ENCODE data around the gene FAM131B.
"Not testable (repeated sequence)": the region's sequence is repeated elsewhere in the genome, so short reads cannot be mapped to it uniquely, and the experiment has no call there.

The FAM131B gene

DNA sequence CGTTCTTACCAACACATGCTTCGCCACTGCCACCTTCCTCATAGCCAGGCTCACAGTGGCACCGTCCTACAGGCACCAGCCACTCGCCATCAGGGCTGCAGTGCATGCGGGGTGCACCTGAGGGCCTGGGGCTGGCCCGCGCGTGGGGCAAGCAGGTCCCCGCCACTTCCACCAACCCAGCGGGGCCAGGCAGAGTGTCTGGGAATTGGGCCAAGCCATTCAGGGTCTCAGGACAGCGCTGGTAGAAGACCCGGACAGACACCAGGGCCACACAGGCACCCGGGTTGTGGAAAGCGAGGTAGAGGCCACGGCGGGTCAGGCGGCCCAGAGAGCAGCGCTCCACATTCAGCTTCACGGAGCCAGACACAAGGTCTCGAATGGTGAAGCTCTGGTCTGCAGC is 37.1 kb upstream of the FAM131B start:
- in situ Hi-C loops (cut with HindIII; ENCODE audit: low pct_unique_long_range_greater_than_20kb, low sequenced_read_pairs) = no loop called here
- no peak for DNase-seq (ENCODE audit: low read depth in 1 of 2, low spot score in 1 of 2)
- TF ChIP-seq JUND (IDR thresholded peaks at IDR 0.05; ENCODE audit: low read depth) = no peak

DNA sequence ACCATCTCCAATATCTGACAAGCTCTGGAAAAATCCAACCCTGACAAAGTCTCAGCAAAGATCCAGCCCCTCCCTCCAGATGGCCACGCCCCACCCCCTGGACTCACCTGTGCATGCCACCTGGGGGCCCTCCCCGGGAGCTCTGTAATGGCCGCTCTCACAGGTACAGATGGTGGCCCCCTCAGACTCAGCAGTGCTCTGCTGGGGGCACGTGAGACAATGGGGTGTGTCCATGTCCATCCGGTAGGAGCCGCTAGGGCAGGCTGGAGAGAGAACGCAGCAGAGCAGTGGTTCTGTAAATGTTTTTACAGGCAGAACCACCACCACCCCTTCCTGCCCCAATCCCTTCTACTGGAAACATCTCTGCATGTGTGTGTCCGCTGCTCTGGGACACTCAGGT is 36.6 kb upstream of the FAM131B start:
- DNase-seq (ENCODE audit: low read depth in 1 of 2, low spot score in 1 of 2) = no peak
- no peak for TF ChIP-seq JUND (IDR thresholded peaks at IDR 0.05; ENCODE audit: low read depth)
- in situ Hi-C loops (cut with HindIII; ENCODE audit: low pct_unique_long_range_greater_than_20kb, low sequenced_read_pairs) = no loop called here

DNA sequence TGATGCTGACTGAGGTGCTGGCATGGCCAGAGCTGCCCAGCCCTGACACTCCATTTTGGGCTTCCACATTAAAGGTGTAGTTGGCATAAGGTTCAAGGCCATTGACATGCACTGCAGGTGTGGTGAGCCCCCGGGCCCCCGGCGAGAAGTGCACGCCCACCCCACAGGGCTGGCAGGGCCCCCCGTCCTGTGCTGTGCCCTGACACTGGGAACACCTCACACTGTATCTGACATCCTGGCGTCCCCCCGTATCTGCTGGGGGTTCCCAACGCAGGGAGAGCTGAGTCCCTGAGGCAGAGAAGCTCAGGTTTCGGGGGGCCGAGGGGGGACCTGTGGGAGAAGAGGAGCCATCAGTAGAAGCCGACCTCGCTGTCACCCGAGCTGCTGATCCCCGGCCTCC is 36.1 kb upstream of the FAM131B start:
- no peak for DNase-seq (ENCODE audit: low read depth in 1 of 2, low spot score in 1 of 2)
- no peak for TF ChIP-seq JUND (IDR thresholded peaks at IDR 0.05; ENCODE audit: low read depth)
- in situ Hi-C loops (cut with HindIII; ENCODE audit: low pct_unique_long_range_greater_than_20kb, low sequenced_read_pairs) = no loop called here

DNA sequence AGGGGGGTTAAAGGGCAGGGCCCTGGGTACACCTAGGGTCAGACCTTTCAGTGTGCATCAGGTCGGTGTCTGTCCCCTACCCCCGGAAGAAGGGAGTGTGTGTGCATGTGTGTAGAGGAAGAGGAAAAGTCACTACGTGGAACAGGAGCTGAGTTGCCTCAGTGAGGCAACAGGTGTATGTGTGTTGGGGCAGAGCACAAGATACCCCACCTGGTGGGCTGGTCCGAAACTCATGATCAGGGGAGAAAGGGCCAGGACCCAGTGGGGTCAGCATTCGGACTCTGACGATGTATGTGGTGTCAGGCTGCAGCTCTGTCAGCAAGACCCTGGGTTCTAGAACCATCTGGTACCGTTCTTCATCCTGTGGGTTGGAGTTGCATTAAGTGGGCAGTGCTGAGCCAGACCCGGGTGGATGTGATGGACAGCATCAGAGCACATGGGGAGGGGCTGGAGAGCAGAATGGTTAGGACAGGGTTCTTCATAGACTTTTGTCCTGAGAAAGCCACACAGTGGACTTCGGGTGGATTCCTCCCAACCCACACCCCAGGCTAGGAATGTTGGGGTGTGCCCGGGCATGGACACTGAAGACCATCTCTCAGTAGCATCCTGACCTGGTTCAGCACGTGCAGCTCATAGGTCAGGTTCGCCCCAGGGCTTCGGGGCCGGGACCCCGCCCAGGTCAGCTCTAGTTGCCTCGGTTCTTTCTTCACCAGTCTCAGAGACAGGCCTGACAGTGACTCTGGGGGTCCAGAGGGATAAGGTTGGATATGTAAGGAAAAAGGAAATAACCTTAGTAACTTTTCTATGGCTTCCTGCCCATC is 35.4 kb upstream of the FAM131B start:
- no peak for DNase-seq (ENCODE audit: low read depth in 1 of 2, low spot score in 1 of 2)
- TF ChIP-seq JUND (IDR thresholded peaks at IDR 0.05; ENCODE audit: low read depth) = no peak
- in situ Hi-C loops (cut with HindIII; ENCODE audit: low pct_unique_long_range_greater_than_20kb, low sequenced_read_pairs) = no loop called here

DNA sequence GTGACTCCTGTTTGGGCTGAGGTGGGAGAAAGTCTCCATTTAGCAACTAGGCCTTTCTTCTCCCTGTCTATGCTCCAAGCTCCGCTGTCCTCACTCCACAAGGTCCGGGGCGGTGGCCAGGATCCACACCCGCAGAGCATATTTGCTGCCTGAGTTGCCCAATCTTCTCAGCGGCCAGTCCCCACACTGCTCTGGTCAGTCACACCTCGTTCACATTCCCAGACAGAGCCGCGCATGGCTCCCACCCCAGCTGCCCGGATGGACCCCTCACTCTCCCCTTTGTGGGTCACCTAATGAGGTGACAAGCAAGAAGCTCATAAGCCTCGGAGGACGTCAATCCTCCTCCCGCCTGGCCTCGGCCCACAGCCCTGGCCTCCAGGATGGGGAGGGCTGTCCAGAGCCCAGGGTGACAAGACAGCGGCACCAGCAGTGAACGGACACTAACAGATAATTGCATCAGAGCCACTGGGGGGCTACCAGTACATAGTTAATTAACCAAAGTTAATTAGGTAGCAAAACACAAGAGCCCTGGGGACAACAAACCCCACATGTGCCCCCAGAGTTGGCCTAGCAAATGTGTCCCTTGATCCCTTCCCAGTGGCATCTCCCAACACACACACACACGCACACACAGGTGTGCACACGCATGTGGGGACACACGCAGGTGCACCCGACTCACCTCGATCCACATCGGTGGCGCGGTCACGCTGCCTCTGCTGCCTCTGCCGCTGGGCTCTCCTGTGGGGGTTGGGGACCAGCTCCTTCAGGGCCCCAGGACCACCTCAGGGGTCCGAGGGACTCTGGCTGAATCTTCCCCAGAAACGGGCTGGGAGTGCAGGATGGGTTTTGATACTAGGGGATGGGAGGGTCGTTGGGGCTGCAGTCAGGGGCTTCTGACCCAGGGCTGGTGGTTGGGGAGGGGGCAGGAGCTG is 34.4 kb upstream of the FAM131B start:
- no peak for DNase-seq (ENCODE audit: low read depth in 1 of 2, low spot score in 1 of 2)
- no peak for TF ChIP-seq JUND (IDR thresholded peaks at IDR 0.05; ENCODE audit: low read depth)
- in situ Hi-C loops (cut with HindIII; ENCODE audit: low pct_unique_long_range_greater_than_20kb, low sequenced_read_pairs) = no loop called here

DNA sequence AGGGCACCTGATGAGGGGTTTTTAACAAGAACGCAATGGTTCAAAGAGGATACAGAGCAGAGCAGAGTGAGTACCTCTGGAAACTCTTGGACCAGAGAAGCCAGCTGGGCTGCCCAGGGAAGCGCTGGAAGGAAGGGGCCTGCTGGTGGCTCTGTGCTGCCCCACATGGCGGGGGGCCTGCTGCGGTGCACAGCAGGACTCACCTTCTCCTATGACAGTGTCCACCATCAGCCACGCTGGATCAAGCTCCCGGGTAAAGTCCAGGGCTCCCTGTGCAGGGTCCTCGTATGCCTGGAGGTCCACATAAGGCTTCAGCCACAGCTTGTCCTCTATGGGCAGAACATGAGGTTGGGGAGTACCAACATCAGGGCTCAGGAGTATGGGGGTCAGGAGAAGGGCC is 33.7 kb upstream of the FAM131B start:
- no peak for TF ChIP-seq JUND (IDR thresholded peaks at IDR 0.05; ENCODE audit: low read depth)
- no peak for DNase-seq (ENCODE audit: low read depth in 1 of 2, low spot score in 1 of 2)
- in situ Hi-C loops (cut with HindIII; ENCODE audit: low pct_unique_long_range_greater_than_20kb, low sequenced_read_pairs) = no loop called here

DNA sequence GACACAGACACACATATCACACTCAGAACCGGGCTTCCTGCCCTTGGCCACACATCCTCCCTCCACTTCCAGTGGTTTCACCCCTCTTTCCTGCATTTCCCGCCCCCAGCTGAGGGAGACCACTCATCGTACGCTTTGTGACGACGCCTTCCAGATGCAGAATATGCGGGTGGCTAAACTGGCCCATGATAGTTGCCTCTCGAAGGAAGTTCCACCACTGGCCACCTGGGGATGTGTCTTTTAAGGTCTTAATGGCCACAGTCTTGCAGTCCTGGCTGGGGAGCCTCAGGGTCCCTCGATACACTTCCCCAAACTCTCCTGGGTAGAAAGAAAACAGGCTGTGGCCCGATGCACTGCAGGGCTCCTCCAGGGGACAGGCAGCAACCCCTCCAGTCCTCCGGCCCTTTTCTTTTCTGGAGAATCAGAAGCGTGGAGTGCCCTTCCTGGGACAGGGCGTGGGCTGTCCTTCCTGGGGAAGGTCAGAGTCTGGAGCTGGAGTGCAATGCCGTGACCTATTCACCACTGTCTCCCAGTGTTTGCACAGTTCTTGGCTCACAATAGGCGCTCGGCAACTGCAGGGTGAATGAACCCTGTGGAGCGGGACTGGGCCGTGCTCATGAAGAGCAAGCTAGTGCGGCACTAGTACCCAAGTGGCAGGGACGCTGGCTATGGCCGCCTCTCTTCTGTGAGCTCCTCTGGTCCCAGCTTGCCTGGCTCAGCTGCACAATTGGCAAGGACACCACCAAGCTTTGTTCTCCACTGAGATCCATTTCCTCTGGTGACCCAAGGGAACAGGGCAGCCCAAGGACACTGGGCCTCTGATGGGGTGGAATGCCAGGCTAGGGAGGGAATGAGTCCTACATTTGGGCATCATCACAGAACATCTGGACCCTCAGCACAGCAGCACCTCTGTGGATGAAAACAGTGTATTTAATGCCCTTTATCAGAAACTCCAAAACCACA is 33.0 kb upstream of the FAM131B start:
- in situ Hi-C loops (cut with HindIII; ENCODE audit: low pct_unique_long_range_greater_than_20kb, low sequenced_read_pairs) = no loop called here
- no peak for DNase-seq (ENCODE audit: low read depth in 1 of 2, low spot score in 1 of 2)
- TF ChIP-seq JUND (IDR thresholded peaks at IDR 0.05; ENCODE audit: low read depth) = no peak

DNA sequence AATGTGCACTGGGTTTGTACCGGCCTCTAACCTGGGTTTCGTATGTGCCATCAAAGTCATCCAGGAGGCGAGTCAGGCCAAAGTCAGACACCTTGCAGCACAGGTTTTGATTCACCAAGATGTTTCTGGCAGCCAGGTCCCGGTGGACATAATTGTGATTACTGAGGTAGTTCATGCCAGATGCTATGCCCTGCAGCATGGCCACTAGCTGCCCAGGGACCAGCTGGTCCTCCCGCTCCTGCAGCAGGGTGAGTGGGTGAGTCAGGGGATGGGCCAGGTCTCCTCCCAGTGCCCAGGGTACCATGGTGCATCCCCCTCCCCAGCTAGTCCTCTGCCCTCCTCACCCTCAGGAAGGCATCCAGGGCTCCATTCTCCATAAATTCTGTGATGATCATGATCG is 32.3 kb upstream of the FAM131B start:
- TF ChIP-seq JUND (IDR thresholded peaks at IDR 0.05; ENCODE audit: low read depth) = no peak
- in situ Hi-C loops (cut with HindIII; ENCODE audit: low pct_unique_long_range_greater_than_20kb, low sequenced_read_pairs) = no loop called here
- DNase-seq (ENCODE audit: low read depth in 1 of 2, low spot score in 1 of 2) = no peak

DNA sequence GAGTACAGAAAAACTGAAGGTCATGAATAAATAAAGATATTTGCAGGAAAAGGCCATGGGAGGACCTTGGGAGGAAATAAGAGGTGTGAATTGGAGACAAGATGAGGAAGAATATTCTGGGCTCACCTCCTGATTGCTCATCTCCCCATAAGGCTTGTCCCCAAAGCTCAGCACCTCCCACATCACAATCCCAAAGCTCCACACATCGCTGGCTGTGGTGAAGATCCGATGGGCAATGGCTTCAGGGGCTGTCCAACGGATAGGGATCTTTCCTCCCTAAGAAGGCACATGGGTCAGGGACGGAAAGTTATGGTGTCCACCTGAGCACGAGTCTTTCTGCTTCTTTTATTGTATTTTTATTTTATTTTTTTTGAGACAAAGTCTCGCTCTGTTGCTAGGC is 31.6 kb upstream of the FAM131B start:
- TF ChIP-seq JUND (IDR thresholded peaks at IDR 0.05; ENCODE audit: low read depth) = no peak
- DNase-seq (ENCODE audit: low read depth in 1 of 2, low spot score in 1 of 2) = no peak
- in situ Hi-C loops (cut with HindIII; ENCODE audit: low pct_unique_long_range_greater_than_20kb, low sequenced_read_pairs) = no loop called here

DNA sequence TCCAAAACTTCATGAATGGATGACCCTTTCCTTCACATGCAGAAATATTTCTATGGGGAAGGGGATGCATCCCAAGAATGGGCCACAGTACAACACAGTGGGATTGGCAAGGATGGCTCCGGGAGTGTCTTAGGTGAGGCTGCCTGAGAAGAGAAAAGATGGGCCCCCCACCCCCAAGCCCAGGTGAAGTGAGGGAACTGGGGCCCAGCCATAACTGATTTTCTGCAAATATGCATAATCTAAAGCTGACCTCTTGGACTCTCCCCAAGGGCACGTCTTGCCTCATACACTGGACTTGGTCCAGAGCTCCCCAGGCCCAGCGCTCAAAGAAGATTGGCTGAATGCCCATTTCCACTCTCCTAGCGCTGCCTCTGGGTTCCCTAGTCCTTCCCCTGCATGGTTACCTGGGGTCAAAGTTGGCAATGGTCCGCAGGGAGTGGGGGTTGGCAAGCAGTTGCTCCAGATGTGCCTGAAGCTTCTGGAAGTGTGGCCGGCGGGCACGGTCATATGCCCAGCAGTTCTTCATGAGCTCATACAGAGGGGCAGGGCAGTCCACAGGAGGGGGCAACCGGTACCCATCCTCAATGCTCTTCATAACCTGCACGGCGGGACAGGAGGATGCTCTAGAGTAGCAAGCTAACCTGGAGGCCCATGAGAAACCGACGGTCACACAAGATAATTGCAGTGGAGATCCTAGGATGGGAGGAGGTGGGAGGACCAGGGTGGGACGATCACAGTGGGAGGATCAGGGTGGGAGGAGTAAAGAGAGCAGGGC is 30.9 kb upstream of the FAM131B start:
- TF ChIP-seq JUND (IDR thresholded peaks at IDR 0.05; ENCODE audit: low read depth) = no peak
- no peak for DNase-seq (ENCODE audit: low read depth in 1 of 2, low spot score in 1 of 2)
- in situ Hi-C loops (cut with HindIII; ENCODE audit: low pct_unique_long_range_greater_than_20kb, low sequenced_read_pairs) = no loop called here

DNA sequence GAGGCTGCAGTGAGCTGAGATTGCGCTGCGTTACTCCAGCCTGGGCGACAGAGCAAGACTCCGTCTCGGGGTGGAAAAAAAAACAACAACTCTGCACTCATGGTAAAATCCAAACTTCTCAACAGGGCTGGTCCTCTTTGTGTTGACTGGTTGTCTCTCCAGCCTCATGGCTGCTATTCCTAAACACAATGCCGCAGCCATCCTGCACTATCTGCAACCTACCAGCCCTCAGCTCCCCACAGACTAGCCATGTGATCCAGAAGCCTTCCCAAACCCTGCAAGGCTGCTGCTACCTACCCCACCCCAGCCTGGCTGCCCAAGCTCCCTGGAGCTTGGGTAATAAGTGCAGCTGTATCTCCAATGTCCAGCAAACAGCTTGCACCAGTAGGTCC is 30.4 kb upstream of the FAM131B start:
- in situ Hi-C loops (cut with HindIII; ENCODE audit: low pct_unique_long_range_greater_than_20kb, low sequenced_read_pairs) = no loop called here
- TF ChIP-seq JUND (IDR thresholded peaks at IDR 0.05; ENCODE audit: low read depth) = no peak
- DNase-seq (ENCODE audit: low read depth in 1 of 2, low spot score in 1 of 2) = no peak

DNA sequence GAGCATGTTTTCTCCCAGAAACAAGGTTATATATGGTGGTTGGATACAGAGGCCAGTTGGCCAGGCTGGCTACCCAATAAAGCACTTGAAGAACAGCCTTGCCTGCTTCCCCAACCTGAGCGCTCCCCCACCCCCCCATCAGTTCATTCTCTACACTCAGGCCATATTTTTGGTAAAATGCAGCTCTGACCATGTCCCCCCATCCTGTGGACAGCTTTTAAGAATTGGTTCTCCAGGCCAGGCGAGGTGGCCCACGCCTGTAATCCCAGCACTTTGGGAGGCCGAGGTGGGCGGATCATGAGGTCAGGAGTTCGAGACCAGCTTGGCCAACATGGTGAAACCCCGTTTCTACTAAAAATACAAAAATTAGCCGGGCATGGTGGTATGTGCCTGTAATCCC is 29.9 kb upstream of the FAM131B start:
- in situ Hi-C loops (cut with HindIII; ENCODE audit: low pct_unique_long_range_greater_than_20kb, low sequenced_read_pairs); DNase-seq (ENCODE audit: low read depth in 1 of 2, low spot score in 1 of 2): not testable (repeated sequence)

Measured in T47D (cell line).